GM06990 (cell line): ENCODE results near the gene OVOL2.

Experiments used
- DNase-seq: peaks from one replicate; pipeline ENCODE4 v3.0.0-alpha.2; 2011; ENCODE audit not compliant: insufficient read length; ENCODE audit errors: extremely low read depth
- H3K27me3 ChIP-seq: replicated peaks from 2 replicates; pipeline ENCODE4 v1.6.0; 2011; ENCODE audit warnings: low read length; ENCODE audit not compliant: control insufficient read depth, insufficient read depth
- H3K36me3 ChIP-seq: 2 replicates; pipeline ENCODE4 v1.5.1; 2011; ENCODE audit warnings: low read length; ENCODE audit not compliant: control insufficient read depth, insufficient read depth
- H3K4me3 ChIP-seq: replicated peaks from 2 replicates; pipeline ENCODE4 v1.5.1; 2011; ENCODE audit warnings: low read depth, mild to moderate bottlenecking, control low read depth, low read length
- TF ChIP-seq, protein P1 (sequence below): IDR thresholded peaks from 2 replicates; pipeline ENCODE4 v1.5.1; 2011; ENCODE audit warnings: low read length, control low read depth, mild to moderate bottlenecking, inconsistent platforms; ENCODE audit not compliant: insufficient read depth, poor library complexity, severe bottlenecking

Gene OVOL2

DNA sequence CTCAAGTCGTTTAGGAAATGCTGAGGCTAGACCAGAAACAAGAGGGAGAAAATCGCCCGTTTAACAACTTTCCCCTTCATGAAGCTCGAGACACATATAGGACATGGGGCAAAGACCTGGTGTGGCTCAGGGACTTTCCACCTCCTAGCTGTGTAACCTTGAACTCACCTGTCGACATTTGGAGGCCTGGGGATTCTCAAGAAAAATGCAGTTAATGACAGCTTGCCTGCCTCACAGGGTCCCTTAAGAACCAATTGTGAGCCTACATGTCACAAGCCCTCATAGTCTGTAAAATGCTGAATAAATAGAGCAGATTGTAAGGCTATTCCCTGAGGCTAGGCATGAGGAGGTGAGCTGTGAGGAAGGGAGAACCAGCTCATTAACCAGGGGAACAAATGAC, 53.8 kb downstream of the OVOL2 start:
- Histone ChIP-seq H3K36me3 (no peaks in the 10 kb centered on the region), H3K4me3 (no peak overlapping the region), H3K27me3 (no peaks in the 10 kb centered on the region)
- TF ChIP-seq, protein P1, sequence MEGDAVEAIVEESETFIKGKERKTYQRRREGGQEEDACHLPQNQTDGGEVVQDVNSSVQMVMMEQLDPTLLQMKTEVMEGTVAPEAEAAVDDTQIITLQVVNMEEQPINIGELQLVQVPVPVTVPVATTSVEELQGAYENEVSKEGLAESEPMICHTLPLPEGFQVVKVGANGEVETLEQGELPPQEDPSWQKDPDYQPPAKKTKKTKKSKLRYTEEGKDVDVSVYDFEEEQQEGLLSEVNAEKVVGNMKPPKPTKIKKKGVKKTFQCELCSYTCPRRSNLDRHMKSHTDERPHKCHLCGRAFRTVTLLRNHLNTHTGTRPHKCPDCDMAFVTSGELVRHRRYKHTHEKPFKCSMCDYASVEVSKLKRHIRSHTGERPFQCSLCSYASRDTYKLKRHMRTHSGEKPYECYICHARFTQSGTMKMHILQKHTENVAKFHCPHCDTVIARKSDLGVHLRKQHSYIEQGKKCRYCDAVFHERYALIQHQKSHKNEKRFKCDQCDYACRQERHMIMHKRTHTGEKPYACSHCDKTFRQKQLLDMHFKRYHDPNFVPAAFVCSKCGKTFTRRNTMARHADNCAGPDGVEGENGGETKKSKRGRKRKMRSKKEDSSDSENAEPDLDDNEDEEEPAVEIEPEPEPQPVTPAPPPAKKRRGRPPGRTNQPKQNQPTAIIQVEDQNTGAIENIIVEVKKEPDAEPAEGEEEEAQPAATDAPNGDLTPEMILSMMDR: no peak
- DNase-seq: peak; percentile 44

DNA sequence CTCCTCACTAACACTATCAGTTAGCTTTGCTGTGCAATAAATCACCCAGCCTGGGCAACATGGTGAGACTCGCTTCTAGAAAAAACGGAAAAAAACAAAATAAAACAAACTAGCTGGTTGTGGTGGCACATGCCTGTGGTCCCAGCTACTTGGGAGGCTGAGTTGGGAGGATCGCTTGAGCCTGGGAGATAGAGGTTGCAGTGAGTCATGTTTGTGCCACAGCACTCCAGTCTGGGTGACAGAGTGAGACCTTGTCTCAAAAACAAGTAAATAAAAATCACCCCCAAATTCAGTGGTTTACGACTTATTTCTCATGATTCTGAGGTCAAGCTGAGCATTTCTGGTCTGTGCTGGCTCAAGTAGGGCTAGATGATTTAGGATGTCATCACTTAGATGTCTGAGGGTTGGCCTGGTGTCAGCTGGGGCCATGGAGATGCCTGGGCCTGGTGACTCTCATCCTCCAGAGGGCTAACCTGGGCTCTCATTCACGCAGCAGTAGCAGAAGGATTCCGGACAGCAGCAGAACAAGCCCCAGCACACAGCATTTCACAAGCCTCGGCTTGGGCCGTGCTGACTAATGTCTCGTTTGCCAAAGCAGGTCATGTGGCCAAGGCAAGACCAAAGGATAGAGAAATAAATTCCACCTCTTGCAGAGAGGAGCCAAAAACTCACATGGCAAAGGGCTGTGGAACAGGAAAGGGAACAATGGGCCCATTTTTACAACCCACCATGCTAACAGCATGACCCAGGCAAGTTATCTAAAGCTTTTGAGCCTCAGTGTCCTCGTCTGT, 56.4 kb downstream of the OVOL2 start:
- no peaks in the 10 kb centered on the region for H3K27me3 ChIP-seq
- TF ChIP-seq, protein P1: no peak
- DNase-seq: no peak
- no peaks in the 10 kb centered on the region for H3K36me3 ChIP-seq
- H3K4me3 ChIP-seq: no peak overlapping the region

DNA sequence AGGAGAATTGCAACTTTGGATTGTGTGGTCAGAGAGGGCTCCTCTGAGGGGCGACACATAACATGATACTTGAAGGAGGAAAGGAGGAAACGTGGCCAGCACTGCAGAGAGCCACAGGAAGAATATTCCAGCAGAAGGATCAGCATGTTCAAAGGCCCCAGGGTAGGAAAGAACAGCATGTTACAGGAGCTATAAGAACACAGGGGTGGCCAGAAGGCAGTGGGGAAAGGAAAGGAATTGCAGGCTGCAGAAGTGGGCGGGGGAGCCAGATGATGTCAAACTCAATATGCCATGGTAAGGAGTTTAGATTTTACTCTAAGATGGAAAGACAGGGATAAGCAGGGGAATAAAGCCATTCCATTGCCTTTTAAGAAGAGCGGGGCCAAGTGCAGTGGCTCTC, 58.1 kb downstream of the OVOL2 start:
- H3K36me3 ChIP-seq: no peaks in the 10 kb centered on the region
- no peak overlapping the region for H3K4me3 ChIP-seq
- H3K27me3 ChIP-seq: no peaks in the 10 kb centered on the region
- TF ChIP-seq, protein P1: no peak
- DNase-seq: no peak

DNA sequence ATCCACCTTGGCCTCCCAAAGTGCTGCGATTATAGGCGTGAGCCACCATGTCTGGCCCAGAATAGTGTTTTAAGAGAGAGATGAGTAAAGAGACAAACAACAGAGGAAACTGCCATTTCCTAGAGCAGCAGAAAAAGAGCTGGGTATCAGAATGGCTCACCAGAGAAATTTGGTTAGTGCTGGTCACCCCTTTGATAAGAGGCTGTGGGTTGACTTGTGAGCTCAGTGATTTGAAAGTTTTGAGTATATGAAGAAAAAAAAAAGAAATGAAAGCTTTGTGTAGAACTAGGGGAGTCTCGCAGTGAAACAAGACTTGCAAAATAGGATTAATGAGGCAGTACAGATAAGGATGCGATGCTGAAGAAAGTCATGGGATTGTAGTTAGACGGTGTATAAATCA, 59.3 kb downstream of the OVOL2 start:
- Histone ChIP-seq H3K36me3 (no peaks in the 10 kb centered on the region), H3K4me3 (no peak overlapping the region), H3K27me3 (no peaks in the 10 kb centered on the region)
- DNase-seq: no peak
- TF ChIP-seq, protein P1: no peak

DNA sequence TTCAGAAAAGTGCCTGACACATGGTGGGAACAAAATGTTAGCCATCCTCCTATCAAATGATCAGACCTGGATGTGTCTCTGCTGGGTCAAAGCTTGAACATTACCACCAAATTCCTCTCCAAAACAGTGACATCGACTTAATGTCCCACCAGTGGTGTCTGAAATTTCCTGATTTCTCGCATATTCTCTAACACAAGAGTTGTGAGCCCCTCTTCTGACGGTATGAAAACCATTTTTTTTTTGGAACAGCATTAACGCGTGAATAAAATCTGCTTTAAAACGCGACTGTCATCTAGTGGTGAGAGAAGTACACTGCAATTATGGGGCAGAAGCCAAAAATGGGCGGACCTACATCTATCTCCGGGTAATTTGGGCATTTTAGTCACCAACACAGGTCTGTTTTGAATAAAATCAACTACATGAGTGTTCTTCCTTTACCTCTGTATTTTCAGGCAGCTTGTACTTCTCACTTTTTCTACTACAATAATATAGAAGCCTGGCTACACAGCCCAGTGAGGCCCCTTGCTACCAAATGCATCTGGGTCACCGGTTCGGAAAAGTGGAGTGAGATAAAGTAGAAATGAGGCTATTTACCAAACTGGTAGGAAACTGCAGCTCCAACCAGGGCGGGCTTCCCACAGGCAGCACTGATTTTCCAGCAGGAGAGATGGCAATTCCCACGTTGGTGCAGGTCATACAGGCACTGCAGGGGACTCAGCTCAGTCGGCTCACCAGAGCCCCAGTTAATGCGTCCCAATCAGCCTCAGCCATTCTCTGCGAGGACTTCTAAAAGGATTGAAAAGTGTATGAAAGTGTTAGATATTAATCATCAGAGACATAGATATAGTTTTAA, 61.5 kb downstream of the OVOL2 start:
- Histone ChIP-seq H3K4me3 (no peak overlapping the region), H3K27me3 (no peaks in the 10 kb centered on the region), H3K36me3 (no peaks in the 10 kb centered on the region)
- no peak for DNase-seq
- TF ChIP-seq, protein P1: peak; percentile 95
